Lower lobe of right lung (tissue), 2 donors: ENCODE data around the gene SURF1. TPM values are rescaled to one million over a fixed set of nuclear protein-coding genes. Genes with fewer than 3 reads are reported as not detected.

Source experiments
- ATAC-seq, 2 donors: fragments of 200-7000 bp; cut with Tn5 transposase; one replicate each; pipeline ENCODE4 v1.9.1; 2020 to 2022; ENCODE audit warnings: mild to moderate bottlenecking in 2 of 2, moderate library complexity in 2 of 2
- DNase-seq: peaks from one replicate; pipeline ENCODE4 v3.0.0-alpha.2; 2020
- H3K27ac ChIP-seq: fragments of 200-600 bp; one replicate; pipeline ENCODE4 v1.8.0; 2022
- H3K27me3 ChIP-seq: fragments of 200-600 bp; one replicate; pipeline ENCODE4 v1.8.0; 2022; ENCODE audit warnings: low read depth
- H3K36me3 ChIP-seq: fragments of 200-600 bp; one replicate; pipeline ENCODE4 v1.8.0; 2022; ENCODE audit warnings: mild to moderate bottlenecking
- H3K4me1 ChIP-seq: fragments of 200-600 bp; one replicate; pipeline ENCODE4 v1.8.0; 2022
- H3K4me3 ChIP-seq: fragments of 200-600 bp; one replicate; pipeline ENCODE4 v1.8.0; 2022; ENCODE audit warnings: mild to moderate bottlenecking
- H3K9me3 ChIP-seq: fragments of 200-600 bp; one replicate; pipeline ENCODE4 v1.8.0; 2022
- CTCF ChIP-seq: fragments of 200-600 bp; IDR thresholded peaks from one replicate; pipeline ENCODE4 v1.8.0; 2022; ENCODE audit warnings: antibody characterized with exemption, mild to moderate bottlenecking
- intact Hi-C: fragments of 100-400 bp; cut with DNase I; formaldehyde crosslinking; loops from one replicate; pipeline ENCODE4 v1.11.0; 2022
- total RNA-seq: library from RNA; stranded (reverse); fragmentation: NEBNext Ultra II Directional; extraction: Animal tissue kit (Norgen Biotek cat#: 25700); gene quantifications from one replicate; pipeline ENCODE4 v1.2.1, GENCODE V29; 2021
- donor health status: DM: no; HTN: yes; CAD: no; lungs with severe emphysema.

The SURF1 gene
- total RNA-seq, 1 donor from 2014 or later, result 49.4 TPM

DNA sequence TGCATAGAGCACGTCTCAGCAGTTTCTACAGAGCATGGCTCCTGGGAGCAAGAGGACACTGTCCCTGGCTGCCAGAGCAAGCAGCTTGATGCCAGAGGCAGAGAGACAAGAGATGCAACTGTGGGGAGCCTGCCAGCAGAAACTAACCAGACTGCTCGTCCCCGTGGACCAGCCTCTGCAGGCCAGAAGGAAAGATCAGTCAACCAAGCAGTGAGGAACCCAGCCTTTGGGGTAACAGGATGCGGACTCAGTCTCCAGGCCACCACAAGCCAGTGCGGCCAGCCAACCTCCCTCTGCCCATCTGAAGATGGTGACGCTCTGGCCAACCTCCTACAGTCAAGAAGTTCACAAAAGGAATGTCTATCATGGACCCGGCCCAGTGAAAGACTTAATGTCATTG lies 15.9 kb upstream of the SURF1 start:
- Histone ChIP-seq H3K27me3 (no peaks in the 10 kb centered on the region), H3K4me1 (peaks cover 80% of the 10 kb centered on the region), H3K36me3 (peaks cover 56% of the 10 kb centered on the region), H3K4me3 (no peak overlapping the region), H3K27ac (no peak overlapping the region), H3K9me3 (no peaks in the 10 kb centered on the region)
- no peak for TF ChIP-seq CTCF
- ATAC-seq, result no peak
- intact Hi-C loops, result no loop called here
- DNase-seq, result no peak

DNA sequence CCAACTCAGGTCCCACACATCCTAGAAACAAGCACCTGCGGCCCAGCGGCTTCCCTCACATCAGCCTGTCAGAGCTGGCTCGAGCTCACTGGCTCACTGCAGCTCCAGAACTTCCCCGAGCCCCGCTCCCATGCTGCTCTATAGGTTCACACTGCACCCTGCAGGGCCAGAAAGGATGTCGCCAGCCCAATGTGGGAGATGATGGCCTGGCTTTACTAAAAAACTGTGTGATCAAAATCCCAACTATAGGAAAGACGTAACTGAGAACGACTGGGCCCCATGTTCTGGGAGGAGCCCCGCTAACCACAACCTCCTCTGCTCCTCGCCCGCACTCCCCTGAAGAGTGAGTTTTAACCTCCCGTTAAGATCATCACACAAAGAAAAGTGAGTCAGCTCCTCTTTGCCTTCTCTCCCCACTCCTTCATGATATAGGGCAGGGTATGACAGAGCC lies 15.0 kb upstream of the SURF1 start:
- DNase-seq, result peak; percentile 43
- peak overlapping the region; percentile 26 for H3K27ac ChIP-seq
- H3K4me3 ChIP-seq, result peak overlapping the region; percentile 14
- TF ChIP-seq CTCF, result no peak
- no peaks in the 10 kb centered on the region for H3K27me3 ChIP-seq
- H3K9me3 ChIP-seq, result no peaks in the 10 kb centered on the region
- H3K4me1 ChIP-seq, result peaks cover 75% of the 10 kb centered on the region
- no peak for ATAC-seq
- H3K36me3 ChIP-seq, result peaks cover 64% of the 10 kb centered on the region
- intact Hi-C loops, result no loop called here

GRCh38 chr9:133370685-133371084 lies 14.4 kb upstream of the SURF1 start:
- H3K36me3 ChIP-seq, result peaks cover 70% of the 10 kb centered on the region
- ATAC-seq (no peak), DNase-seq (no peak)
- H3K27ac ChIP-seq, result peak overlapping the region; percentile 26
- no peak for TF ChIP-seq CTCF
- no peaks in the 10 kb centered on the region for H3K27me3 ChIP-seq
- peaks cover 75% of the 10 kb centered on the region for H3K4me1 ChIP-seq
- peak overlapping the region; percentile 14 for H3K4me3 ChIP-seq
- no peaks in the 10 kb centered on the region for H3K9me3 ChIP-seq
- intact Hi-C loops, result no loop called here

- Histone ChIP-seq H3K4me3 (no peak overlapping the region), H3K9me3 (no peaks in the 10 kb centered on the region), H3K4me1 (peaks cover 77% of the 10 kb centered on the region), H3K27me3 (no peaks in the 10 kb centered on the region), H3K36me3 (peaks cover 78% of the 10 kb centered on the region), H3K27ac (peak overlapping the region; percentile 26)
- ATAC-seq (peak; percentile 39 to 43), DNase-seq (no peak)
- TF ChIP-seq CTCF, result no peak
- intact Hi-C loops, result no loop called here
These were observed 13.6 kb upstream of the SURF1 start for GRCh38 chr9:133369933-133370332.

GRCh38 chr9:133369422-133369821 lies 13.1 kb upstream of the SURF1 start:
- no peak for ATAC-seq
- H3K27ac ChIP-seq, result peak overlapping the region; percentile 26
- DNase-seq, result no peak
- no peak for TF ChIP-seq CTCF
- H3K4me1 ChIP-seq, result peaks cover 75% of the 10 kb centered on the region
- H3K4me3 ChIP-seq, result no peak overlapping the region
- peaks cover 83% of the 10 kb centered on the region for H3K36me3 ChIP-seq
- no peaks in the 10 kb centered on the region for H3K27me3 ChIP-seq
- intact Hi-C loops, result no loop called here
- no peaks in the 10 kb centered on the region for H3K9me3 ChIP-seq
